Sigmoid colon (tissue), 4 donors: ENCODE measurements around the gene LPAR3.

ENCODE experiments used
- EP300 ChIP-seq, 4 donors: sonication (generic); formaldehyde crosslinking; IDR thresholded peaks; one replicate each; pipeline ENCODE4 v1.6.1; 2017; ENCODE audit warnings: antibody characterized with exemption in 4 of 4
- POLR2A ChIP-seq, 2 donors: fragments of 450-650 bp; IDR thresholded peaks; one replicate each; pipeline ENCODE4 v1.6.1; 2016; ENCODE audit warnings: antibody characterized with exemption in 2 of 2, mild to moderate bottlenecking in 2 of 2, moderate library complexity in 2 of 2
- TF ChIP-seq, protein P1 (sequence below), 4 experiments: fragments of 450-650 bp in 3 of 4; fragments of 200-600 bp in 1 of 4; IDR thresholded peaks; one replicate each; pipeline ENCODE4 v1.5.1; 2016 to 2019; ENCODE audit warnings: antibody characterized with exemption in 4 of 4, mild to moderate bottlenecking in 3 of 4, moderate library complexity in 2 of 4

DNA sequence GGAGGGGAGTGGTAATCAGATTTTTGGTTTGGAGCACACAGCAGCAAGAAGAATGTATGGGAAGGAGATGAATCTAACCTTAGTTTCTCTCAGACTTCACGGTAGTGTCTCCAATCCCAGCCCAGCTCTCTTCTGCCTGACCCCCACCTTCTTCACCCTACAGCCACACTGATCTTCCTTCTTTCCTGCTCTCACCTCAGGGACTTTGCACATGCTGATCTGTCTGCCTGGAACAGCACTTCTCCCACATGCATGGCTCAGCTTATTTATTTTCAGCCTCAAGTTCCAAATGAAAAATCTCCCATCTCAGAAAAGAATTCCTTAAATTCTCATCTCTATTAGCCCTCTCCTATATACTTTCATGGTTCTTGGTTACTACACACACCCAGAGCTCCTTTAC lies 48.8 kb upstream of the LPAR3 start:
- TF ChIP-seq POLR2A (IDR thresholded peaks at IDR 0.05), result no peak
- TF ChIP-seq, protein P1, sequence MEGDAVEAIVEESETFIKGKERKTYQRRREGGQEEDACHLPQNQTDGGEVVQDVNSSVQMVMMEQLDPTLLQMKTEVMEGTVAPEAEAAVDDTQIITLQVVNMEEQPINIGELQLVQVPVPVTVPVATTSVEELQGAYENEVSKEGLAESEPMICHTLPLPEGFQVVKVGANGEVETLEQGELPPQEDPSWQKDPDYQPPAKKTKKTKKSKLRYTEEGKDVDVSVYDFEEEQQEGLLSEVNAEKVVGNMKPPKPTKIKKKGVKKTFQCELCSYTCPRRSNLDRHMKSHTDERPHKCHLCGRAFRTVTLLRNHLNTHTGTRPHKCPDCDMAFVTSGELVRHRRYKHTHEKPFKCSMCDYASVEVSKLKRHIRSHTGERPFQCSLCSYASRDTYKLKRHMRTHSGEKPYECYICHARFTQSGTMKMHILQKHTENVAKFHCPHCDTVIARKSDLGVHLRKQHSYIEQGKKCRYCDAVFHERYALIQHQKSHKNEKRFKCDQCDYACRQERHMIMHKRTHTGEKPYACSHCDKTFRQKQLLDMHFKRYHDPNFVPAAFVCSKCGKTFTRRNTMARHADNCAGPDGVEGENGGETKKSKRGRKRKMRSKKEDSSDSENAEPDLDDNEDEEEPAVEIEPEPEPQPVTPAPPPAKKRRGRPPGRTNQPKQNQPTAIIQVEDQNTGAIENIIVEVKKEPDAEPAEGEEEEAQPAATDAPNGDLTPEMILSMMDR (IDR thresholded peaks at IDR 0.05), result no peak
- TF ChIP-seq EP300 (IDR thresholded peaks at IDR 0.05), result no peak
